Loucy (cell line): ENCODE data around the gene CSAD.

Experiments used
- H2AFZ ChIP-seq: fragments of 200-600 bp; sonication (generic); 2 replicates; pipeline ENCODE4 v1.6.0; 2016; ENCODE audit warnings: antibody characterized with exemption, mild to moderate bottlenecking, low read length, moderate library complexity
- H3F3A ChIP-seq: fragments of 200-600 bp; 2 replicates; pipeline ENCODE4 v1.6.0; 2016; ENCODE audit warnings: antibody characterized with exemption, low read depth, mild to moderate bottlenecking
- H3K27me3 ChIP-seq: fragments of 200-600 bp; sonication (generic); 2 replicates; pipeline ENCODE4 v1.6.1; 2014; ENCODE audit warnings: low read length, mild to moderate bottlenecking; ENCODE audit not compliant: insufficient read depth, poor library complexity, severe bottlenecking
- H3K36me3 ChIP-seq: fragments of 200-600 bp; sonication (generic); 2 replicates; pipeline ENCODE4 v1.6.1; 2016; ENCODE audit warnings: low read length; ENCODE audit not compliant: insufficient read depth
- H3K4me1 ChIP-seq: fragments of 200-600 bp; sonication (generic); 2 replicates; pipeline ENCODE4 v1.5.1; 2014; ENCODE audit warnings: low read length, mild to moderate bottlenecking; ENCODE audit not compliant: insufficient read depth, poor library complexity, severe bottlenecking
- H3K4me2 ChIP-seq: fragments of 200-600 bp; sonication (generic); 2 replicates; pipeline ENCODE4 v1.6.0; 2014; ENCODE audit warnings: antibody characterized with exemption, low read length, low read depth, mild to moderate bottlenecking; ENCODE audit not compliant: poor library complexity, severe bottlenecking
- H3K4me3 ChIP-seq: fragments of 200-600 bp; sonication (generic); 2 replicates; pipeline ENCODE4 v1.5.1; 2014; ENCODE audit warnings: low read length, mild to moderate bottlenecking, mixed read lengths; ENCODE audit not compliant: poor library complexity, severe bottlenecking
- H3K79me2 ChIP-seq: fragments of 200-600 bp; sonication (generic); 2 replicates; pipeline ENCODE4 v1.6.1; 2014; ENCODE audit warnings: low read length; ENCODE audit not compliant: insufficient read depth
- H3K9ac ChIP-seq: fragments of 200-600 bp; sonication (generic); 2 replicates; pipeline ENCODE4 v1.6.0; 2014; ENCODE audit warnings: mild to moderate bottlenecking, low read depth, low read length, moderate library complexity; ENCODE audit not compliant: poor library complexity, severe bottlenecking
- H3K9me2 ChIP-seq: fragments of 200-600 bp; sonication (generic); replicated peaks from 2 replicates; pipeline ENCODE4 v1.6.1; 2016; ENCODE audit warnings: low read depth, low read length, mixed read lengths
- H3K9me3 ChIP-seq: fragments of 200-600 bp; sonication (generic); 2 replicates; pipeline ENCODE4 v1.6.1; 2014; ENCODE audit warnings: mild to moderate bottlenecking, antibody characterized with exemption, low read length, low read depth; ENCODE audit not compliant: insufficient read depth
- H4K20me1 ChIP-seq: fragments of 200-600 bp; sonication (generic); 2 replicates; pipeline ENCODE4 v1.6.0; 2014; ENCODE audit warnings: antibody characterized with exemption, low read length, mild to moderate bottlenecking; ENCODE audit not compliant: insufficient read depth, poor library complexity, severe bottlenecking
- EZH2phosphoT487 ChIP-seq: fragments of 200-600 bp; IDR thresholded peaks from 2 replicates; pipeline ENCODE4 v1.6.1; 2018; ENCODE audit warnings: antibody characterized with exemption, mild to moderate bottlenecking, moderate library complexity, borderline replicate concordance
- TF ChIP-seq, protein P1 (sequence below): fragments of 200-600 bp; sonication (generic); conservative IDR thresholded peaks from 2 replicates; pipeline ENCODE4 v1.5.1; 2014; ENCODE audit warnings: mild to moderate bottlenecking, antibody characterized with exemption, low read length

CSAD gene

DNA sequence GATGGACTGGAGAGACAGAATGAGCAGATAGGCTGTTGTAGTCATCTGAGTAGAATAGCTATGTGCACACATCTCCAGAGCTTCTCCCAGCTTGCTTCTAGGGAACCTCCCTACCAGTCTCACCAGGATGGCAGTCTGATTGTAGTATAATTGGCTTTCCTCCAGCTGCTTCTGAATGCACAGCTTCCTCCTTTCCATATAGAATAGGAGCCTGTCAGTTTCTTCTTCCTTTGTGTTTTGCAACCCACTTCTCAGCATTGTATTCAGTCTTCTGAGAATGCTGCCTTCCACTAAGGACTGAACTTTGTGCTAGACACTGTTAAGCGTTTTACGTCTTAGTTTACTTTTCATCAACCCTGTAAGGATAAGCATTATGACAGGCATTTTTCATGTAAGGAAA lies 2.2 kb upstream of the CSAD start:
- no peaks in the 10 kb centered on the region for H3K9me2 ChIP-seq
- no peaks in the 10 kb centered on the region for H3K27me3 ChIP-seq
- peaks cover 34% of the 10 kb centered on the region for H4K20me1 ChIP-seq
- peaks cover 39% of the 10 kb centered on the region for H3K79me2 ChIP-seq
- H3K9ac ChIP-seq = peak overlapping the region; percentile 89
- TF ChIP-seq EZH2phosphoT487 = no peak
- TF ChIP-seq, protein P1, sequence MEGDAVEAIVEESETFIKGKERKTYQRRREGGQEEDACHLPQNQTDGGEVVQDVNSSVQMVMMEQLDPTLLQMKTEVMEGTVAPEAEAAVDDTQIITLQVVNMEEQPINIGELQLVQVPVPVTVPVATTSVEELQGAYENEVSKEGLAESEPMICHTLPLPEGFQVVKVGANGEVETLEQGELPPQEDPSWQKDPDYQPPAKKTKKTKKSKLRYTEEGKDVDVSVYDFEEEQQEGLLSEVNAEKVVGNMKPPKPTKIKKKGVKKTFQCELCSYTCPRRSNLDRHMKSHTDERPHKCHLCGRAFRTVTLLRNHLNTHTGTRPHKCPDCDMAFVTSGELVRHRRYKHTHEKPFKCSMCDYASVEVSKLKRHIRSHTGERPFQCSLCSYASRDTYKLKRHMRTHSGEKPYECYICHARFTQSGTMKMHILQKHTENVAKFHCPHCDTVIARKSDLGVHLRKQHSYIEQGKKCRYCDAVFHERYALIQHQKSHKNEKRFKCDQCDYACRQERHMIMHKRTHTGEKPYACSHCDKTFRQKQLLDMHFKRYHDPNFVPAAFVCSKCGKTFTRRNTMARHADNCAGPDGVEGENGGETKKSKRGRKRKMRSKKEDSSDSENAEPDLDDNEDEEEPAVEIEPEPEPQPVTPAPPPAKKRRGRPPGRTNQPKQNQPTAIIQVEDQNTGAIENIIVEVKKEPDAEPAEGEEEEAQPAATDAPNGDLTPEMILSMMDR = no peak
- peaks cover 39% of the 10 kb centered on the region; the same call in 1 of the 2 replicates for H3K36me3 ChIP-seq
- no peaks in the 10 kb centered on the region for H3K9me3 ChIP-seq
- peaks cover 3% of the 10 kb centered on the region; the same call in 1 of the 2 replicates for H3F3A ChIP-seq
- peaks cover 52% of the 10 kb centered on the region for H3K4me1 ChIP-seq
- peak overlapping the region; percentile 97 for H3K4me2 ChIP-seq
- no peak overlapping the region for H2AFZ ChIP-seq
- H3K4me3 ChIP-seq = peak overlapping the region; percentile 83

DNA sequence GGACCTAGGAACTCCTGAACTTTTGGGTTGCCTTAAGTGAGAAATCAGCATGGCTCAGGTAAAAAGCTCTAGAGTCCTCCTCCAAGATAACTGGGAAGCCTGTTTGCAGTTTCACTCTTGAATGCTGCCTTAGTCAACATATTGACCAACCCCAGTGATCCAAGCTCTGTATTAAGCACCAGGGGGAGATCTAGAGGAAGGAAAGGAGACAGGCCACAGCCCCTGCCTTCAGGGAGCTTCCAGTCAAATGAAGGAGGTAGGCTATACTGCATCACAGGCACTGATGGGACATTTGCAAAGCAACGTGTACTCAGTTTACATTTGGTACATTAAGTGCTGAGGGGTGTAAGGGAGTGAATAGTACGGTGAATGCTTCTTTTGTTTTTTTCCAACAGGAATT lies 1.2 kb upstream of the CSAD start:
- peak overlapping the region; percentile 83 for H3K4me3 ChIP-seq
- TF ChIP-seq, protein P1 = no peak
- no peak for TF ChIP-seq EZH2phosphoT487
- peaks cover 52% of the 10 kb centered on the region for H3K4me1 ChIP-seq
- peak overlapping the region; percentile 89 for H3K9ac ChIP-seq
- H2AFZ ChIP-seq = no peak overlapping the region
- H4K20me1 ChIP-seq = peaks cover 34% of the 10 kb centered on the region
- peaks cover 29% of the 10 kb centered on the region; the same call in 1 of the 2 replicates for H3K36me3 ChIP-seq
- no peaks in the 10 kb centered on the region for H3K9me3 ChIP-seq
- peaks cover 39% of the 10 kb centered on the region for H3K79me2 ChIP-seq
- H3K27me3 ChIP-seq = no peaks in the 10 kb centered on the region
- no peaks in the 10 kb centered on the region for H3K9me2 ChIP-seq
- peaks cover 3% of the 10 kb centered on the region; the same call in 1 of the 2 replicates for H3F3A ChIP-seq
- peak overlapping the region; percentile 97 for H3K4me2 ChIP-seq

DNA sequence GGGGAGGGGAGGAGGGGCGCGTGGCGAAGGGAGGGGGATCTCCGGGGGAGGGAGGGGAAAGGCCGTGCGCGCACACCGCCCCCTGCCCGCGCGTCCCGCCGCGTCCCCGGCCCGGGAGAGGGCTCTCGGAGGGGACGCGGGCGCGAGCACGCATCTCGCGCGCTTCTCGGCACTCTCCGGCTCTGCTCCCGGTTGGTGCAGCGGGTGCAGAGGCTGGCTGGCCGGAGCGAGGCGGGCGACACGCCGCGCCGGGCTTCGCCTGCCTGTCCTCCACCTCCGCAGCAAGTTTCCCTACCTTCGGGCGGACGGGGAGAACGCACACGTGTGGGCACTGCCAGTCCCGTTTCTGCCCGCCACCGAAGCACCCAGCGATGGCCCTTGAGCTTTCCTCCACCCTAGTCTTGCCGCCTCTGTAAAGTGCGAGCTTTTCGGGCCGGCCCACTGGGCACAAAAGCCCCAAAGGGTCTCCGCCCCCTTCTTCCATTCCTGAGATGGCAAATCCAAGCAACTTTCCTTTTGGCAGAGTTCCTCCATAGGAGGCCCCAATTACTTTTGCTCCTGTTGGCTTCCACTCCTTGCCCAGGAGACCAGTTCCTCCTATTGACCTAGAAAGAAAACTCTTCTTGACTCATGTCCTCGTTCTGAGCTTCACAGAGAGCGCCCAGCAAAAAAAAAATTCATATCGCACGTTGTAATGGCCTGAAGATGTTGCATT lies 363 bp upstream of the CSAD start:
- Histone ChIP-seq H3K9me3 (no peaks in the 10 kb centered on the region), H3K9ac (peak overlapping the region; percentile 89), H3K4me3 (peak overlapping the region; percentile 83), H3K36me3 (peaks cover 21% of the 10 kb centered on the region; the same call in 1 of the 2 replicates), H3F3A (peaks cover 3% of the 10 kb centered on the region; the same call in 1 of the 2 replicates), H3K9me2 (no peaks in the 10 kb centered on the region), H3K4me2 (peak overlapping the region; percentile 97), H3K4me1 (peaks cover 52% of the 10 kb centered on the region), H4K20me1 (peaks cover 34% of the 10 kb centered on the region), H2AFZ (peak overlapping the region; percentile 98), H3K27me3 (no peaks in the 10 kb centered on the region), H3K79me2 (peaks cover 39% of the 10 kb centered on the region)
- no peak for TF ChIP-seq EZH2phosphoT487
- TF ChIP-seq, protein P1 = no peak
